Measurements from ENCODE around the gene MFNG.

GRCh38 chr22:37516456-37516855, 30.3 kb upstream of the MFNG start:
- no peak for TF ChIP-seq CTCF (IDR thresholded peaks at IDR 0.05)
- no peak for TF ChIP-seq EZH2 (IDR thresholded peaks at IDR 0.05; ENCODE audit: borderline replicate concordance, insufficient read depth, low read depth, low read length, poor library complexity, severe bottlenecking)

Measured in B cell (primary cell).